GDM1 (cell line): ENCODE measurements around the gene ZNF467.

ENCODE experiments used
- DNase-seq: peaks from one replicate; lab custom pipeline; 2025; lab: John Stamatoyannopoulos, UW

ZNF467 gene, protein sequence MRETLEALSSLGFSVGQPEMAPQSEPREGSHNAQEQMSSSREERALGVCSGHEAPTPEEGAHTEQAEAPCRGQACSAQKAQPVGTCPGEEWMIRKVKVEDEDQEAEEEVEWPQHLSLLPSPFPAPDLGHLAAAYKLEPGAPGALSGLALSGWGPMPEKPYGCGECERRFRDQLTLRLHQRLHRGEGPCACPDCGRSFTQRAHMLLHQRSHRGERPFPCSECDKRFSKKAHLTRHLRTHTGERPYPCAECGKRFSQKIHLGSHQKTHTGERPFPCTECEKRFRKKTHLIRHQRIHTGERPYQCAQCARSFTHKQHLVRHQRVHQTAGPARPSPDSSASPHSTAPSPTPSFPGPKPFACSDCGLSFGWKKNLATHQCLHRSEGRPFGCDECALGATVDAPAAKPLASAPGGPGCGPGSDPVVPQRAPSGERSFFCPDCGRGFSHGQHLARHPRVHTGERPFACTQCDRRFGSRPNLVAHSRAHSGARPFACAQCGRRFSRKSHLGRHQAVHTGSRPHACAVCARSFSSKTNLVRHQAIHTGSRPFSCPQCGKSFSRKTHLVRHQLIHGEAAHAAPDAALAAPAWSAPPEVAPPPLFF

DNA sequence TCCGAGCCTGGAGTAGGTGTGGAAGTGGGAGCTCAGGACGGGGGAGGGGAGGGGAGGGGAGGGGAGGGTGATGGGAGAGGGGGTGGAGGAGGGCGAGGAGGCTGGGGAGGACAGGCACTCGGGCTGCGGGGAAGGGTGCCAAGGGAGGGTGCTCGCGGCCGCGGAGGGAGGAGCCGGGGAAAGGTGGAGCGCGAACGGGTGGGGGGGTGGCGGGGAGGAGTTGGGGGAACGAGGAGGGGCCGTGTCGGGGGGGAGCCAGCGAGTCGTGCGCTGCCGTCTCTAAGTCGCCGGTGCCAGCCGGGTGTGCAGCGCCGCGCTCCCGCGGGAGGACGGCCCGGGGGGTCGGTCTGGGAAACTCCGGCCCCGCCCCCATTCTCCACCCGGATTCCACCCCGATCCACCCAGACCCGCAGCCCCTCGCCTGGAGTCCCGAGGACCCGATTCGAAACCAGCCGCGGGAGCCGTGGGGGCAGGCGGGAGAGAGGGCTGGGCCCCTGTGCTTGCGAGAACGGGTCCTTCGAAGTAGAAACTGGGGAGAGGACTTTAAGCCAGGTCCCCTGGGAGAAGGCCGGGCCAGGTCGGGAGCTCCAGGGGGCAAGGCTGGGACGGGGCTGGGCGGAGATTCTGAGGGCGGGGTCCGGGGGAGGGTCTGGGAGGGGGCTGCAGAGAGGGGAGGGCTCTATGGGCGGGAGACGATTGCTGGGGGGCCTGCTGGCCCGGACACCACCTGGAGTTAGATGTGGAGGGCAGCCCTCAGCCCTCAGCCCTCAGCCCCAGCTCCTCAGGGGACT lies at the start of gene ZNF467:
TSS of gene ZNF467 (minus strand) at position 143 of the 791 bp plus-strand sequence. CDS start 2,556 bp downstream, outside the sequence.
- peak; percentile 79 for DNase-seq

DNA sequence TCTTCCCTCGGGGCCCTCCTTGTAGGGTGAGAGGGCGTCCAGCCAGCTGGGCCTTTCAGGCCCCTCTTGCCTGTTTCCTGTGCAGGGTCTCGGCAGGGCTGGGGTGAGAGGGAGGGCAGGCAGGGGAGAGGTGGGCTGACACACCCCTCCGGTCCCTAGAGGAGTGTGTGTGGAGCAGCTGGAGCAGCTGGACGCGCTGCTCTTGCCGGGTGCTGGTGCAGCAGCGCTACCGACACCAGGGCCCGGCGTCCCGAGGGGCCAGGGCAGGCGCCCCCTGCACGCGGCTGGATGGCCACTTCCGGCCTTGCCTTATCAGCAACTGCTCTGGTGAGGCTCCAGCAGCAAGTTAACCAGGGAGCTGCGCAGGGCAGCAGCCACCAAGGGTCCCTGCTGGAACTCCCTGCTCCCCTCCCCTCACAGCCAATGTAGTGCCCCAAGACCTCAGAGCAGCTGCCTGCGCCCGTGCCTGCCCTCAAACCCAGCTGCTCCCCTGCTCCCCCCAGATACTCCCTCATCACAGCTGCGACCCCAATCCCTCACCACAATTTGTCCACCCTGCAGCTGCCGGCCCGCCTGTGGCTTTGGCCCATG lies 49.1 kb upstream of the ZNF467 start:
- DNase-seq = no peak

DNA sequence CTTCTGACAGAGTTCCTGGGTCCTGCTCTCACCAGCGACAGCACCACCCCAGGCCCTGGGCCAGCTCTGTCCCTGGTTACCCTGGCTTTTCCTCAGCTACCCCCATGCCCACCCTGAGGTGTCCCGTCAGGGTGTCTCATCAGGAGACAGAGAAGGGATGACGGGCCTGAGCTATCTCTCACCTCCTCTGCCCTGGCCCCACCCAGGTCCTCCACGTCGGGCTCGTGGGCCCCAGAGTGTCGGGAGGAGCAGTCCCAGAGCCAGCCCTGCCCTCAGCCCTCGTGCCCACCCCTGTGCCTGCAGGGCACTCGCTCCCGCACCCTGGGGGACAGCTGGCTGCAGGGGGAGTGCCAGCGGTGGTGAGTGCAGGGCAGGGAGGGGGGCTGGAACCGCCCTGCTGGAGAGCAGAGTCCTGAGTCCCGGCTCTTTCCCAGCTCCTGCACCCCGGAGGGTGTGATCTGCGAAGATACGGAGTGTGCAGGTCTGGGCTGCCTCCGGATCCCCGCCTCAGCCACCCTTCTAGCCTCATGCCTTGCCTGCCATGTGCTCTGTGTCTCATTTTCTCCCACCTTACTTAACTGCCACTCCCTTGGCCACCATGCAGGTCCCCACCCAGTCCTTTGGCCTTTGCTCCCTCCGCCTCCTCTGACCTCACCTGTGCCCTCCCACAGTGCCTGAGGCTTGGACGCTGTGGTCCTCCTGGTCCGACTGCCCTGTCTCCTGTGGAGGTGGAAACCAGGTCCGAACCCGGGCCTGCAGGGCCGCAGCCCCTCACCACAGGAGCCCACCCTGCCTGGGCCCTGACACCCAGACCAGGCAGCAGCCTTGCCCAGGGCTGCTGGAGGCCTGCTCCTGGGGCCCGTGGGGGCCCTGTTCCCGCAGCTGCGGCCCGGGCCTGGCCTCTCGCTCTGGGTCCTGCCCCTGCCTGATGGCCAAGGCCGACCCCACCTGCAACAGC lies 48.1 kb upstream of the ZNF467 start:
- no peak for DNase-seq

DNA sequence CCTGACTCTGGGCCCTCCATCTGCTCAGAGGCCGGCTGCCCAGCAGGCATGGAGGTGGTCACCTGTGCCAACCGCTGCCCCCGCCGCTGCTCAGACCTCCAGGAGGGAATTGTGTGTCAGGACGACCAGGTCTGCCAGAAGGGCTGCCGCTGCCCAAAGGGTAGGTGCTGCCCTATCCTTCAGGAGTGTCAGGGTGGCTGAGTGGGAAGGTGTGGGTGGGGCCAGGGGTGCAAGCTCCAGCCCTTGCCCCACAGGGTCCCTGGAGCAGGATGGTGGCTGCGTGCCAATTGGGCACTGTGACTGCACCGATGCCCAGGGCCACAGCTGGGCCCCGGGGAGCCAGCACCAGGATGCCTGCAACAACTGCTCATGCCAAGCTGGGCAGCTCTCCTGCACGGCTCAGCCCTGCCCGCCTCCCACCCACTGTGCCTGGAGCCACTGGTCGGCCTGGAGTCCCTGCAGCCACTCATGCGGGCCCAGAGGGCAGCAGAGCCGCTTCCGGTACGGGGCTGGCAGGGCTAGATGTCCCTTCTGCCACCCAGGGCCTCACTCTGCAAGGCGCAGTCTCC lies 47.3 kb upstream of the ZNF467 start:
- no peak for DNase-seq

DNA sequence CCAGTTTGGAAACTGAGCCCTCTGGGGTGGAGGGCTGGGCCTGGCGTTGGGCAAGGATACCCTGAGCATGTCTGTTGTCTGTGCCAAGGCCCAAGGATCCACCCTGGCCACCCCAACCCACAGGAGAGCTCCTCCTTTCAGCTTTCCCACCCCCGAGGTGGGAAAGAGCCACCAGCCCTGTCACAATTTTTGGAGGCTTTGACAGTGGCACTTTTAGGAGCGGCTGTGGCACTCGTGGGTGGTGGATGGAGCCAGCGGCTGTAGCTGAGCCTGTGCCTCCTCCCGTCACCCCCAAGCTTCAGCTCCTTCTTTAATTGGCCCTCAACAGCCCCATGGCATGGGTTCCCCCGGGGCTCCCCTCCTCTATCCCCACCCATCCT lies 46.6 kb upstream of the ZNF467 start:
- DNase-seq = no peak

DNA sequence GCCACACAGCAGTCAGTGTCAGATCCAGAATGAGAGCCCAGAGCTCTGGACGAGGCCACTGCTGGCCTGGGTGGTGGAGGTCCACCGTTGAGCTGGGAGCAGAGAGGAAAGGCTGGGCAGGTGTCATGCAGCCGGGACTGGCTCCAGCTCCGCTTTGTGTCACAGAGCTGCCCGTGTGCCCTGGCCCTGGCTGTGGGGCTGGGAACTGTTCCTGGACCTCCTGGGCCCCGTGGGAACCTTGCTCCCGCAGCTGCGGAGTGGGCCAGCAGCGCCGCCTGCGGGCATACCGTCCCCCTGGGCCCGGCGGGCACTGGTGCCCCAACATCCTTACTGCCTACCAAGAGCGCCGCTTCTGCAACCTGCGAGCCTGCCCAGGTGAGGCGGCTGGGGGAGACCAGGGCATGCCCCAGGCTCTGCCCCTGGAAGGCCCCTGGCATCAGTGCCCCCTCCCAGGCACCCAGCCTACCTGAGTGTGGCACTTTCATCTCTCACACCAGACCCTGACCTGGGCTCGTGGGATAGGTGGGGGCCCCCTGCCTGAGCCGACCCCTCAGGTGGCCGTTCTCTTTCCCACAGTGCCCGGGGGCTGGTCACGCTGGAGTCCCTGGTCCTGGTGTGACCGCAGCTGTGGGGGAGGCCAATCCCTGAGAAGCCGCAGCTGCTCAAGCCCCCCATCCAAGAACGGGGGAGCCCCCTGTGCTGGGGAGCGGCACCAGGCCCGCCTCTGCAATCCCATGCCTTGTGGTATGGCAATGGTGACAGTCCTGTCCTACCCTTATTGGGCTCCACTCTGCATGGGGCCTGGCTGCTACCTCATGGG lies 46.0 kb upstream of the ZNF467 start:
- no peak for DNase-seq

GRCh38 chr7:149818536-149818840 lies 45.1 kb upstream of the ZNF467 start:
- no peak for DNase-seq

GRCh38 chr7:149817836-149818535 lies 44.6 kb upstream of the ZNF467 start:
- no peak for DNase-seq

GRCh38 chr7:149817301-149817771 lies 43.9 kb upstream of the ZNF467 start:
- no peak for DNase-seq

DNA sequence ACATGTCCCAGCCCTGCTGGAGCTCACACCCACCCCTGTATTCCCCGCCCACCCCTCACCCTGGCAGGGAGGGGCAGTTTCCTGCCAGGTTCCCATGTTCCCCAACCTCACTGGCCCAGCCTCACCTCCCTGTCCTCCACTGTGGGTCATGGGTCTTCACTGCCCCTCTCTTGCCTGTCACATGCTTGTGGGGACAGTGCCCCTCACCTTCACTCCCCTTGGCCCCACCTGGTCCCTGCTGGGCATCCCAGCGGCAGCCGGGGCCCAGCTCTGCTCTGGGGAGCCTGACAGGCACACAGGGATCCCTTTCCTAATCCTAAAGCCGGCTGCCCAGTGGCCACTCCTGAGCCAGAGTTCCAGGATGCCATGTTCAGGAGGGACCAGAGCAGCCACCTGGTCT lies 43.4 kb upstream of the ZNF467 start:
- DNase-seq = no peak

DNA sequence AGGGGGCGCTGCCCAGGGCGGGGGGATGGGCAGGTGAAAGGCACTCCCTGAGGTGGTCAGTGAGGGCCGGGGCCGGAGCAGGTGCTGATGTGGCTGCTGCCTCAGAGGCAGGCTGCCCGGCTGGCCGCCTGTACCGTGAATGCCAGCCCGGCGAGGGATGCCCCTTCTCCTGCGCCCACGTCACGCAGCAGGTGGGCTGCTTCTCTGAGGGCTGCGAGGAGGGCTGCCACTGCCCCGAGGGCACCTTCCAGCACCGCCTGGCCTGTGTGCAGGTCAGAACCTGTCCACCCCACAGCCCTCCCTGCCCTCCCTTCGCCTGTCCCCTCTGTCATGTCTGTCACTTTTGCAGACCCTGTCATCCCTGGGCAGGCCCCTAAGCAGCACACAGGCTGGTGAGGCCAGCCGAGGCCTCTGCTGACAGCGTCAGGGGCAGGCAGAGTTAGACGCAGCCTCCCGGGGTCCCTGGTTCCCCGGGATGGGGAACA lies 42.9 kb upstream of the ZNF467 start:
- DNase-seq = no peak

DNA sequence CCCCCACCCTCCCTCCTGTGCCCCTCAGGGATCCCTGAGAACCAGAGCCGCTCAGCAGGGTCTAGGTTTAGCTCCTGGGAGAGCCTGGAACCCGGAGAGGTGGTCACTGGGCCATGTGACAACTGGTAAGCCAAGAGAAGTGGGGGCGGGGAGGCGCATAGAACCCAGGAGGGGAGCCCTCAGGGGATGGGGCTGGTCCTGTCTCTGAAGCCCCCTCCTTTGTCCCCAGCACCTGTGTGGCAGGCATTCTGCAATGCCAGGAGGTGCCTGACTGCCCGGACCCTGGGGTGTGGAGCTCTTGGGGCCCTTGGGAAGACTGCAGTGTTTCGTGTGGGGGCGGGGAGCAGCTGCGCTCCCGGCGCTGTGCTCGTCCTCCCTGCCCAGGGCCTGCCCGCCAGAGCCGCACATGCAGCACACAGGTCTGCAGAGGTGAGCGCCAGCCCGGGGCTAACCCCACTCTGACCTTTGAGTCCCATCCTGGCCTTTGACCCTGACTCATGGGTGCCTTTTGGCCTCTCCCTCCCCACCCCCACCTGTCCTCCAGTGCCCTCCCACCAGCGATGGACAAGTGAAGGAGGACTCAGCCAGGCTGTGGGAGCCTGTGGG lies 42.4 kb upstream of the ZNF467 start:
- no peak for DNase-seq

- no peak for DNase-seq
These were observed 41.7 kb upstream of the ZNF467 start for GRCh38 chr7:149815121-149815520.

- DNase-seq = no peak
These were observed 41.1 kb upstream of the ZNF467 start for GRCh38 chr7:149814494-149814893.

- no peak for DNase-seq
These were observed 40.1 kb upstream of the ZNF467 start for GRCh38 chr7:149813254-149814035.

- DNase-seq = no peak
These were observed 38.6 kb upstream of the ZNF467 start for GRCh38 chr7:149811831-149812490.

- DNase-seq = no peak
These were observed 37.8 kb upstream of the ZNF467 start for GRCh38 chr7:149811221-149811620.

- DNase-seq = no peak
These were observed 35.8 kb upstream of the ZNF467 start for GRCh38 chr7:149809215-149809614.
